ENCODE measurements around the gene RAB3D.
"Not testable (repeated sequence)": the region's sequence is repeated elsewhere in the genome, so short reads cannot be mapped to it uniquely, and the experiment has no call there.

RAB3D gene

GRCh38 chr19:11339254-11340098 is at the start of gene RAB3D:
TSS of gene RAB3D (minus strand) at chr19:11339657. CDS start at chr19:11337399, 2,258 bp downstream.
- DNase-seq (ENCODE audit: low read depth), result peak; percentile 79

DNA sequence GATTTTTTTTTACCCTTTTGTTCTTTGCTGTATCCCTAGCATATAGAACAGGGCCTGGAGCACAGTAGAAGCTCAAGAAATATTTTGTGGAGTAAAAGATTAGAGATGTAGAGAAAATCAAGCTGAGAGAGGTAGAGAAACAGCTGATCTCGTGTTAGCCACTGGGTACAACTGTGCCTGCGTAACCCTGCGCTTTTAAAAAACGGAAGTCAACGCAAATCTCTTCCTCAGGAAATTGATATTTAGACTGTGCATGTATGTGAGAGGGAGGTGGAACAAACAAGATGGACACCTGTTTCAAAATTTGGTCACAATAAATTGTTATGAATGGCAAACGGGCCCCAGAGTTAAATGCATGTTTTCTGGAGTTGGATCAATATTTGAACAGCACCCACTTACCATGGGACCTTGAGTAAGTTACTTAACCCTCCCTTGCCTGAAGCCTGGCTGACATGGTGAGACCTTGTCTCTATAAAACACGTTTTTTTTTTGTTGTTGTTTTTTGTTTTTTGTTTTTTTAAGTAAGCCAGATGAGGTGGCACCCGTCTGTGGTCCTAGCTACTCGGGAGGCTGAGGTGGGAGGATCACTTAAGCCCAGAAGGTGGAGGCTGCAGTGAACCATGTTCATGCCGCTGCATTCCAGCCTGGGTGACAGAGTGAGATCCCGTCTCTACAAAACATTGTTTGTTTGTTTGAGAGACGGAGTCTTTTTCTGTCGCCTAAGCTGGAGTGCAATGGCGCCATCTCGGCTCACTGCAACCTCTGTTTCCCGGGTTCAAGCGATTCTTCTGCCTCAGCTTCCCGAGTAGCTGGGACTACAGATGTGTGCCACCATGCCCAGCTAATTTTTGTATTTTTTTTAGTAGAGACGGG is 47.9 kb upstream of the RAB3D start:
- DNase-seq (ENCODE audit: low read depth), result no peak

GRCh38 chr19:11384778-11385129 is 45.3 kb upstream of the RAB3D start:
- no peak for DNase-seq (ENCODE audit: low read depth)

DNA sequence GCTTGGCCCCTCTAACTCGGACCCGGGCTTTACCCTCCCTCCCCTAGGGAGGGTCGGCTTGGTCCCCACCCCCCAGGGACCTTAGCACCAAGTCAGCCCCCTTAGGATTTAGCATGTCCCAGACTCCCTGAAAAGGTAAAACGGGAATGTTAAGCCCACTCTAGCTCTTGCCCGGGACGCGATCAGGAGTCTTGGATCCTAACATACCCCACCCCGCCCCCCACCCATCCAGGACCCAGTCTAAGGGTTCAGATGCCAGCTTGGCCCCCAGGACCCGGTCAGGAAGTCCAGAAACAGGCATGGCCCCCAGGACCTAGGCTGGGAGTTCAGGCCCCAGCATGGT is 44.2 kb upstream of the RAB3D start:
- DNase-seq (ENCODE audit: low read depth), result no peak

- no peak for DNase-seq (ENCODE audit: low read depth)
Measured at GRCh38 chr19:11382898-11383705, 43.6 kb upstream of the RAB3D start.

DNA sequence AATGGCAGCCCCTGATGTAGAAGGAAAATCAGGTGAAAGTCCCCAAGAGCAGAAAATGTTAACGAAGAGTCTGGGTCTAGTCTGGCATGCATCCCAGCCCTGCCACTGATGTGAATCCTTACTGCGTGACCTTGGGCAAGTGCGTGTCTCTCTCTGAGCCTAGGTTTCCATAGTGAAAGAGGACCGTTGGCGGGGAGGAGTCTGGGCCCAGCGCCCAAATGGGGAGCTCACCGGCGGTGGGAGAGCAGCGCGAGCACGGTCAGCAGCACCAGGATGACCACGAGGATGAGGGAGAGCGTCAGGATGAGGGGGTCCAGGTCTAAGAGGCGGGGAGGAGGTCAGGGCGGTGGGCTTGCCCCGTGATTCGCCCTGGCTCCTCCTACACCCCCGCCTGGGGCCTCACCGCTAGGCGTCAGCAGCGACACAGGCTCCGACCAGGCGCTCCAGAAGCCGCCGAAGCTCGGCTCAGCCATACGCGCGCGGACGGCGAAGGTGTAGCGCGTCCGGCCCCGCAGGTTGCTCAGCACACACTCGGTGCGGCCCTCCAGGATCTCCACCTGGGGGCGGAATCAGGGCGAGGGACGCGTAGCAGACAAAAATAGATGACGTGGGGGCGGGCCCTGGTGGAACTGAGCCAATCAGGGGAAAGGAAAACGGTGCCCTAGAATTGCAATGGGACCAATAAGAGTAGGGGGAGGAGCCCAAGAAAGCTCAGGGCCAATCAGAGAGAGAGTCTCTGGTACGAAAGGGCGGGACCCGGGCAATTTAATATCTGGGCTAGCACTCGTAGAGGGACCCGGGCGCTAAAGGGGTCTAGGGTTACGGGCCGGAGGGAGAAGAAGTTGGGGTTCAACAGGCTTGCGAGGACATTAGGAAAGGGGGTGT is 41.4 kb upstream of the RAB3D start:
- DNase-seq (ENCODE audit: low read depth), result peak; percentile 92

DNA sequence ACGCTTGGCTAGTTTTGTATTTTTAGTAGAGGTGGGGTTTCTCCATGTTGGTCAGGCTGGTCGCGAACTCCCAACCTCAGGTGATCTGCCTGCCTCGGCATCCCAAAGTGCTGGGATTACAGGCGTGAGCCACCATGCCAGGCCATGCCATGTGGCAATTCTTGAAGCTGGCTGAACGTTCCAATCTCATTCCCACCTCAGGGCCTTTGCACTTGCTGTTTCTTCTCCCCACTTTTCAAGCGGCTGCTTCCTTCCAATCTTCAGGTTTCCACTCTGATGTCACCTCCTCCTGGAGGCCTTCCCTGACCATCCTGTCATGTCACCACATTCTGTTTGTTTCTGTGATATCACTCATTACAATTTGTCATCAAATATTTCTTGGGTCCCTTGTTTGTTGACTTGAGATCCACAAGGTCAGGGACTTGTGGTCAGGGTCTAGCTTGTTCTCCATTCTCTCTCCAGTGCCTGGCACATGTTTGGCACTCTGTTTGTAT is 40.4 kb upstream of the RAB3D start:
- DNase-seq (ENCODE audit: low read depth), result no peak

GRCh38 chr19:11379269-11379845 is 39.9 kb upstream of the RAB3D start:
- DNase-seq (ENCODE audit: low read depth), result not testable (repeated sequence)

DNA sequence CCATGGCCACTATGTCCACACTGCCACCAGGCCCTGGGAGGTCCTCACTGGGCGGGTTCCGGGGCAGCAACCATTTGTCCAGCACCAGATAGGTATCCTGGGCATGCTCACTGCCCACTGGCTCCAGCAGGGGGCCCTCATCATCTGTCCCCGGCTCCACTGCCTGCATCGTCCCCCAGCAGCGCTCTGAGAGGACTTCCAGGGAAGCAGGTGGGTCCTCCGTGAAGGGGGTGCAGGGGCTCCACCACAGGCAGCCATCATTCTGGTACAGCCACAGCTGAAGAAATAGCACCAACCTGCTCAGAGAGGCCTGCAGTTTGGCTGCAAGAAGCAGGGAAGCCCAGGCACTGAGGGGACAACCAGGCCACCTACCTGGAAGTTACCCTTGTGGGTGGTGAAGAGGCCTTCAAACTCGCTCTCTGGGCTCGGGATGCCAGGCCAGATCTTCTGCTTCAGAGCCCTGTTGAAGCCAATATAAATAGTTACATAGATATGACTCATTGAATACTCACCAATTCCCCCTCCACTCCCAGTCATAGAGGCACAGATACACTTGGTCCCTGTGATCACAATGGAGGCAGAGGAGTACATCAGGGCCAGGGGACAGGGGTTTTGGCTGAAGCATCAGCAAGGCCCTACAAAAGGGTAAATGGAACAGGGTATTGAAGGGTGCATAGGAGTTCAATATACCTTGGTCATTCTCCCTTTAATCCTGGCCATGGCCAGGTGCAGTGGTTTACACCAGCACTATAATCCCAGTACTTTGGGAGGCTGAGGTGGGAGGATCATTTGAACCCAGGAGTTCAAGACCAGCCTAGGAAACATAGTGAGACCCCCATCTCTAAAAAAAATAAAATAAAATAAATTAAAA is 39.1 kb upstream of the RAB3D start:
- DNase-seq (ENCODE audit: low read depth), result no peak

DNA sequence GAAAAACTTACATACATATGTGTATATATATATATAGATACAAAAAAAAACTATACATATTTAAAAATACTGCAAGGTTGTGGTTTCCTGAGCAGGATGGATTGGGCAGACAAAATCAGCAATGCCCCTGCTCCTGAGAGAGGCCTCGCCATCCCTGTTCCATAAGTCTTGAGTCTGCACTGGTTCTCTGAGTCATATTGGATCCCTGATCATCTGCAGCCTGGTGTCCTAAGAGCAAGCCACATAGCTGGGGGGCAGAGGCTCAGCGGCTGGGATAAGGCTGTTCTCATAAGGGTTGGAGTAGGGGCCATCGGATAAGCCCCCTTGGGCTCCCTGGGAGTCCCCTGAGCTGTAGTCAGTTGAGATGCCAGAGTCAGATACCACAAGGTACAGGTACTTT is 38.3 kb upstream of the RAB3D start:
- no peak for DNase-seq (ENCODE audit: low read depth)

DNA sequence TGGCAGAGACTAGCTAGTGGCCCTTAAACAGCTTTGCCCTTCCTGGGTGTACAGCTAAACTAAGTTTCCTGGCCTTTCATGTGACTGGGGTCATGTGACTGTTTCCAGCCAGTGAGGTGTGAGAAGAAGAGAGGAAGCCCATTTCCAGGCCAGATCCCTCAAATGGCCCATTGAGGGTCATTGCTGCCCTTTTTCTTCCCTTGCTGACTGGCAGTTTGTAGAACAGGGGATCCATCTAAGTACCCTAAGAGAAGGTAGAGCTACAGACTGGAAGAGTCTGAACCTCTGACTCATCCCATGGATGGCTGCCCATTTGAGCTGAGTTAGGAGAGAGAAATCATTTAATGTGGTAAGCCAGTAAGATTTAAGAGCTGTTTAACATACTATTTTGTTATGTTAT is 37.8 kb upstream of the RAB3D start:
- no peak for DNase-seq (ENCODE audit: low read depth)

- peak; percentile 42 for DNase-seq (ENCODE audit: low read depth)
Measured at GRCh38 chr19:11375143-11375948, 35.9 kb upstream of the RAB3D start.

DNA sequence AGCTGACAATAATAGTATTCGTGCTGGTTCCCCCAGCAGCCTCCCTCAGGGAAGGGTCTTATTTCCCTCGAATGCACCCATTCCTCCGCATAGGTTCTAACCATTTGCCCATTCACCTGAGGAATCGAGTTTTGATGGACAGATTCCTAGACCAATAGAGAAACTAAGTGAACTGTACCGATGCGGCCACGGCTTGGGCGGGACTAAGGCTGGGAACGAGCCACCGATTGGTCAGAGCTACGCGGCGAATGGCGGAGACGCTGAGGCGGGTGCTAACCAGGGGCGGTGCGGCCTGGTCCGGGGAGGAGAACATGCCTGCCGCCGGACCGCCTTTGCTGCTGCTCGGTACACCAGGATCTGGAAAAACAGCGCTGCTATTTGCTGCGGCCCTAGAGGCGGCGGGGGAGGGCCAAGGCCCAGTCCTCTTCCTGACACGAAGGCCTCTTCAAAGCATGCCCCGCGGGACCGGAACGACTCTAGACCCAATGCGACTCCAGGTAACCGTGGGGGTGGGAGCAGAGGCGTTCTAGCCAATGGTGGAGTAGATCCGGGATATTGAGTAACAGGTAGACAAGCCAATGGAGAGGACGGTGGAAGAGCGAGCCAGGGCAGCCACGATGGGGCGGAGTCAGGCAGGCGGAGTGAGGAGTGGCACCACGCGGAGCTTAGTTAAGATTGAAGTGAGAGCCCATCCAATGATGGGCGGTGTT is 35.1 kb upstream of the RAB3D start, which contains the start of gene SWSAP1:
TSS of gene SWSAP1 (plus strand) at position 234 of the 710 bp plus-strand sequence. CDS start at position 249, 15 bp downstream.
- DNase-seq (ENCODE audit: low read depth), result peak; percentile 97

GRCh38 chr19:11373885-11374432 is 34.5 kb upstream of the RAB3D start:
- no peak for DNase-seq (ENCODE audit: low read depth)

GRCh38 chr19:11373166-11373884 is 33.9 kb upstream of the RAB3D start:
- DNase-seq (ENCODE audit: low read depth), result no peak

GRCh38 chr19:11370744-11371143 is 31.3 kb upstream of the RAB3D start:
- DNase-seq (ENCODE audit: low read depth), result no peak

- no peak for DNase-seq (ENCODE audit: low read depth)
Measured at GRCh38 chr19:11367528-11367927, 28.1 kb upstream of the RAB3D start.

Data from stimulated activated CD4-positive, alpha-beta T cell treated with anti-CD3 and anti-CD28 coated beads, Interleukin-2, amount 100 ng/mL, for 4 hours (primary cell).